Lower lobe of right lung (tissue), 2 donors: ENCODE measurements around the gene RALA. TPM values are rescaled to one million over a fixed set of nuclear protein-coding genes. Genes with fewer than 3 reads are reported as not detected.

Source experiments
- ATAC-seq, 2 donors: fragments of 200-7000 bp; cut with Tn5 transposase; one replicate each; pipeline ENCODE4 v1.9.1; 2020 to 2022; ENCODE audit warnings: mild to moderate bottlenecking in 2 of 2, moderate library complexity in 2 of 2
- DNase-seq: peaks from one replicate; pipeline ENCODE4 v3.0.0-alpha.2; 2020
- H3K27ac ChIP-seq: fragments of 200-600 bp; one replicate; pipeline ENCODE4 v1.8.0; 2022
- H3K27me3 ChIP-seq: fragments of 200-600 bp; one replicate; pipeline ENCODE4 v1.8.0; 2022; ENCODE audit warnings: low read depth
- H3K36me3 ChIP-seq: fragments of 200-600 bp; one replicate; pipeline ENCODE4 v1.8.0; 2022; ENCODE audit warnings: mild to moderate bottlenecking
- H3K4me1 ChIP-seq: fragments of 200-600 bp; one replicate; pipeline ENCODE4 v1.8.0; 2022
- H3K4me3 ChIP-seq: fragments of 200-600 bp; one replicate; pipeline ENCODE4 v1.8.0; 2022; ENCODE audit warnings: mild to moderate bottlenecking
- H3K9me3 ChIP-seq: fragments of 200-600 bp; one replicate; pipeline ENCODE4 v1.8.0; 2022
- CTCF ChIP-seq: fragments of 200-600 bp; IDR thresholded peaks from one replicate; pipeline ENCODE4 v1.8.0; 2022; ENCODE audit warnings: antibody characterized with exemption, mild to moderate bottlenecking
- intact Hi-C: fragments of 100-400 bp; cut with DNase I; formaldehyde crosslinking; loops from one replicate; pipeline ENCODE4 v1.11.0; 2022
- total RNA-seq: library from RNA; stranded (reverse); fragmentation: NEBNext Ultra II Directional; extraction: Animal tissue kit (Norgen Biotek cat#: 25700); gene quantifications from one replicate; pipeline ENCODE4 v1.2.1, GENCODE V29; 2021
- donor health status: DM: no; HTN: yes; CAD: no; lungs with severe emphysema.

The RALA gene
- total RNA-seq, 1 donor from 2014 or later: 48.0 TPM

- no peak for ATAC-seq
- intact Hi-C loops: no loop called here
- no peaks in the 10 kb centered on the region for H3K4me1 ChIP-seq
Measured at GRCh38 chr7:39659356-39660013, 36.1 kb downstream of the RALA start.

GRCh38 chr7:39661960-39662359 is 38.6 kb downstream of the RALA start:
- Histone ChIP-seq H3K4me1 (peaks cover under 1% of the 10 kb centered on the region), H3K9me3 (no peaks in the 10 kb centered on the region), H3K36me3 (no peaks in the 10 kb centered on the region), H3K27ac (no peak overlapping the region), H3K4me3 (no peak overlapping the region), H3K27me3 (no peaks in the 10 kb centered on the region)
- DNase-seq: no peak
- ATAC-seq: no peak
- TF ChIP-seq CTCF: no peak
- intact Hi-C loops: no loop called here

More at GRCh38 chr7:39659356-39660013, 36.1 kb downstream of the RALA start:
- no peak for DNase-seq
- Histone ChIP-seq H3K36me3 (no peaks in the 10 kb centered on the region), H3K4me3 (no peak overlapping the region), H3K27me3 (no peaks in the 10 kb centered on the region), H3K27ac (no peak overlapping the region), H3K9me3 (peaks cover 7% of the 10 kb centered on the region)
- no peak for TF ChIP-seq CTCF

- Histone ChIP-seq H3K27ac (no peak overlapping the region), H3K4me1 (peaks cover 5% of the 10 kb centered on the region), H3K27me3 (no peaks in the 10 kb centered on the region), H3K4me3 (no peak overlapping the region), H3K9me3 (no peaks in the 10 kb centered on the region), H3K36me3 (no peaks in the 10 kb centered on the region)
- TF ChIP-seq CTCF: no peak
- intact Hi-C loops: no loop called here
- DNase-seq (no peak), ATAC-seq (no peak)
Measured at GRCh38 chr7:39663263-39663662, 39.9 kb downstream of the RALA start.

GRCh38 chr7:39664057-39664456 is 40.7 kb downstream of the RALA start:
- no peak for ATAC-seq
- no peak for TF ChIP-seq CTCF
- no peak overlapping the region for H3K4me3 ChIP-seq
- no peaks in the 10 kb centered on the region for H3K27me3 ChIP-seq
- DNase-seq: no peak
- H3K4me1 ChIP-seq: peaks cover 5% of the 10 kb centered on the region
- intact Hi-C loops: no loop called here
- no peak overlapping the region for H3K27ac ChIP-seq
- no peaks in the 10 kb centered on the region for H3K36me3 ChIP-seq
- no peaks in the 10 kb centered on the region for H3K9me3 ChIP-seq

GRCh38 chr7:39664585-39664984 is 41.2 kb downstream of the RALA start:
- intact Hi-C loops: no loop called here
- H3K4me3 ChIP-seq: no peak overlapping the region
- no peak overlapping the region for H3K27ac ChIP-seq
- no peaks in the 10 kb centered on the region for H3K36me3 ChIP-seq
- H3K9me3 ChIP-seq: no peaks in the 10 kb centered on the region
- no peak for DNase-seq
- H3K4me1 ChIP-seq: peaks cover 5% of the 10 kb centered on the region
- TF ChIP-seq CTCF: no peak
- no peak for ATAC-seq
- no peaks in the 10 kb centered on the region for H3K27me3 ChIP-seq
